ENCODE data around the gene ZNF283. TPM values are rescaled to one million over a fixed set of nuclear protein-coding genes. Genes with fewer than 3 reads are reported as not detected.
"Not testable (repeated sequence)": the region's sequence is repeated elsewhere in the genome, so short reads cannot be mapped to it uniquely, and the experiment has no call there.

ZNF283 gene
- total RNA-seq, 1 donor from 2014 or later: 19.8 TPM

- H3K4me1 Mint-ChIP-seq: no peaks in the 10 kb centered on the region
- Histone ChIP-seq H3K9me3 (ENCODE audit: low read depth) (no peaks in the 10 kb centered on the region), H3K27ac (no peak overlapping the region), H2AFZ (replicated peaks) (no peak overlapping the region), H3K4me3 (no peak overlapping the region), H3F3A (ENCODE audit: low read depth) (no peaks in the 10 kb centered on the region), H3K27me3 (peaks cover 69% of the 10 kb centered on the region), H3K79me2 (ENCODE audit: low read depth) (no peaks in the 10 kb centered on the region), H3K9ac (no peak overlapping the region), H3K36me3 (no peaks in the 10 kb centered on the region), H3K4me2 (no peak overlapping the region), H3K4me1 (no peaks in the 10 kb centered on the region), H4K20me1 (ENCODE audit: low read depth) (no peaks in the 10 kb centered on the region)
- TF ChIP-seq EZH2 (IDR thresholded peaks at IDR 0.05) (no peak), CTCF (IDR thresholded peaks at IDR 0.05) (no peak), EZH2phosphoT487 (IDR thresholded peaks at IDR 0.05) (no peak)
- no peak overlapping the region for H3K4me3 Mint-ChIP-seq
- no peak overlapping the region for H3K27ac Mint-ChIP-seq
- no peaks in the 10 kb centered on the region for H3K36me3 Mint-ChIP-seq
- H3K9me3 Mint-ChIP-seq: peaks cover 4% of the 10 kb centered on the region
- no peak for DNase-seq (ENCODE audit: low spot score)
- H3K27me3 Mint-ChIP-seq (ENCODE audit: insufficient read depth, low read depth): peaks cover 48% of the 10 kb centered on the region
Measured at GRCh38 chr19:43799502-43800142, 27.5 kb upstream of the ZNF283 start.

GRCh38 chr19:43802216-43802951 lies 24.7 kb upstream of the ZNF283 start, which contains the start of gene LYPD5:
TSS of gene LYPD5 (minus strand) at chr19:43802447. CDS start at chr19:43802380, 67 bp downstream.
- Histone ChIP-seq H3K4me2 (no peak within 1 kb of the TSS), H2AFZ (replicated peaks) (no peak within 1 kb of the TSS), H3K27ac (no peak within 1 kb of the TSS), H3K9me3 (ENCODE audit: low read depth) (no peaks in the 10 kb centered on the region), H3K9ac (no peak within 1 kb of the TSS), H3F3A (ENCODE audit: low read depth) (no peaks in the 10 kb centered on the region), H4K20me1 (ENCODE audit: low read depth) (no peaks in the 10 kb centered on the region), H3K4me3 (no peak within 1 kb of the TSS), H3K79me2 (ENCODE audit: low read depth) (no peaks in the 10 kb centered on the region), H3K27me3 (peaks cover 42% of the 10 kb centered on the region), H3K36me3 (no peaks in the 10 kb centered on the region), H3K4me1 (no peaks in the 10 kb centered on the region)
- Mint-ChIP-seq H3K4me1 (no peaks in the 10 kb centered on the region), H3K27me3 (ENCODE audit: insufficient read depth, low read depth) (peaks cover 35% of the 10 kb centered on the region), H3K9me3 (peaks cover 2% of the 10 kb centered on the region), H3K36me3 (no peaks in the 10 kb centered on the region), H3K4me3 (peak within 1 kb of the TSS; percentile 24), H3K27ac (no peak within 1 kb of the TSS)
- TF ChIP-seq EZH2phosphoT487 (IDR thresholded peaks at IDR 0.05) (no peak), EZH2 (IDR thresholded peaks at IDR 0.05) (no peak), CTCF (IDR thresholded peaks at IDR 0.05) (no peak)
- no peak for DNase-seq (ENCODE audit: low spot score)

- no peak for TF ChIP-seq CTCF (IDR thresholded peaks at IDR 0.05)
- TF ChIP-seq EZH2phosphoT487 (IDR thresholded peaks at IDR 0.05): no peak
- TF ChIP-seq EZH2 (IDR thresholded peaks at IDR 0.05): no peak
- Histone ChIP-seq H3K4me3 (no peak overlapping the region), H3K4me1 (no peaks in the 10 kb centered on the region), H3K9me3 (ENCODE audit: low read depth) (no peaks in the 10 kb centered on the region), H4K20me1 (ENCODE audit: low read depth) (no peaks in the 10 kb centered on the region), H3K27me3 (peaks cover 21% of the 10 kb centered on the region), H2AFZ (replicated peaks) (no peak overlapping the region), H3F3A (ENCODE audit: low read depth) (no peaks in the 10 kb centered on the region), H3K9ac (no peak overlapping the region), H3K4me2 (no peak overlapping the region), H3K36me3 (no peaks in the 10 kb centered on the region), H3K27ac (no peak overlapping the region), H3K79me2 (ENCODE audit: low read depth) (no peaks in the 10 kb centered on the region)
- no peak for DNase-seq (ENCODE audit: low spot score)
- H3K27ac Mint-ChIP-seq: no peak overlapping the region
- H3K4me1 Mint-ChIP-seq: no peaks in the 10 kb centered on the region
- no peaks in the 10 kb centered on the region for H3K36me3 Mint-ChIP-seq
- peaks cover 2% of the 10 kb centered on the region for H3K9me3 Mint-ChIP-seq
- H3K4me3 Mint-ChIP-seq: no peak overlapping the region
- H3K27me3 Mint-ChIP-seq (ENCODE audit: insufficient read depth, low read depth): peaks cover 22% of the 10 kb centered on the region
Measured at GRCh38 chr19:43804432-43804831, 22.7 kb upstream of the ZNF283 start.

GRCh38 chr19:43806401-43806800 lies 20.7 kb upstream of the ZNF283 start:
- not testable (repeated sequence) for H3K36me3 ChIP-seq; H3K4me3 ChIP-seq; H3K4me1 Mint-ChIP-seq; H3K27ac ChIP-seq; H3K4me3 Mint-ChIP-seq; H3K27me3 ChIP-seq; H3F3A ChIP-seq (ENCODE audit: low read depth); H3K4me2 ChIP-seq; H4K20me1 ChIP-seq (ENCODE audit: low read depth); H2AFZ ChIP-seq (replicated peaks); H3K36me3 Mint-ChIP-seq; H3K9ac ChIP-seq; DNase-seq (ENCODE audit: low spot score); H3K4me1 ChIP-seq; H3K27ac Mint-ChIP-seq; H3K9me3 ChIP-seq (ENCODE audit: low read depth); H3K79me2 ChIP-seq (ENCODE audit: low read depth); H3K9me3 Mint-ChIP-seq
- H3K27me3 Mint-ChIP-seq (ENCODE audit: insufficient read depth, low read depth): peaks cover 11% of the 10 kb centered on the region

All from neural progenitor cell (in vitro differentiated cells).